SK-N-SH treated with all-trans-retinoic acid at 6 μM for 48 hours (cell line): ENCODE results near the gene DLGAP5.

Experiments used
- PPARA ChIP-seq: fragments of 250-450 bp; sonication (Bioruptor Pico); IDR thresholded peaks from 2 replicates; pipeline ENCODE4 v1.5.0; 2020; ENCODE audit warnings: mild to moderate bottlenecking, borderline replicate concordance
- RARB ChIP-seq: fragments of 250-450 bp; sonication (Bioruptor Pico); IDR thresholded peaks from 2 replicates; pipeline ENCODE4 v1.8.0; 2021; ENCODE audit warnings: mild to moderate bottlenecking, moderate library complexity
- ZFP30 ChIP-seq: fragments of 450-650 bp; formaldehyde crosslinking; IDR thresholded peaks from 2 replicates; pipeline ENCODE4 v1.5.0; 2022; ENCODE audit warnings: mild to moderate bottlenecking, moderate library complexity
- TF ChIP-seq, protein P1 (sequence below): fragments of 250-450 bp; sonication (Bioruptor Pico); IDR thresholded peaks from 2 replicates; pipeline ENCODE4 v1.8.0; 2020; ENCODE audit warnings: mild to moderate bottlenecking, moderate library complexity, borderline replicate concordance

DNA sequence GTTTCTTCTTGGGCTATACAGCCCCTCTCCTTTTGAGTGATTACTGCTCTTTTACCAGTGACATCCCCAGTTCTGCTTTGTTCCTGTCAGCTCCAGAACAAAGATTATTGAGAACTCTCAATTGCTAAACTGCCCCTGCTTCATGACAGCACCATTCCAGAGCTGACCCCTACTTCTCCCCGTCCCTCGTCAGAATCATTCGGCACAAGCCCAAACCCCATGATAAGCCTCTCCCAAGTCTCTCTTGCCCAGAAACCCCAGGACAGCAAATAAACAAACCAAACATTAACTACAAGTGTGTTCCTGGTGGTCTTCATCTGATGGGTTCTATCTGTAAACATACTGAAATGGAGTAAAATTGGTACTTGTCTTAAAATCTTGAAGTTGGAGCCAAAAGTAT lies 9.3 kb upstream of the DLGAP5 start:
- TF ChIP-seq PPARA = no peak
- TF ChIP-seq, protein P1, sequence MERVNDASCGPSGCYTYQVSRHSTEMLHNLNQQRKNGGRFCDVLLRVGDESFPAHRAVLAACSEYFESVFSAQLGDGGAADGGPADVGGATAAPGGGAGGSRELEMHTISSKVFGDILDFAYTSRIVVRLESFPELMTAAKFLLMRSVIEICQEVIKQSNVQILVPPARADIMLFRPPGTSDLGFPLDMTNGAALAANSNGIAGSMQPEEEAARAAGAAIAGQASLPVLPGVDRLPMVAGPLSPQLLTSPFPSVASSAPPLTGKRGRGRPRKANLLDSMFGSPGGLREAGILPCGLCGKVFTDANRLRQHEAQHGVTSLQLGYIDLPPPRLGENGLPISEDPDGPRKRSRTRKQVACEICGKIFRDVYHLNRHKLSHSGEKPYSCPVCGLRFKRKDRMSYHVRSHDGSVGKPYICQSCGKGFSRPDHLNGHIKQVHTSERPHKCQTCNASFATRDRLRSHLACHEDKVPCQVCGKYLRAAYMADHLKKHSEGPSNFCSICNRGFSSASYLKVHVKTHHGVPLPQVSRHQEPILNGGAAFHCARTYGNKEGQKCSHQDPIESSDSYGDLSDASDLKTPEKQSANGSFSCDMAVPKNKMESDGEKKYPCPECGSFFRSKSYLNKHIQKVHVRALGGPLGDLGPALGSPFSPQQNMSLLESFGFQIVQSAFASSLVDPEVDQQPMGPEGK (CRISPR knock-in tag) = no peak
- TF ChIP-seq ZFP30 (CRISPR knock-in tag) = no peak
- TF ChIP-seq RARB = no peak
